NCI-H748 (cell line): ENCODE results near the gene SLC6A19.

Experiments
- DNase-seq: peaks from one replicate; lab custom pipeline; 2025; ENCODE audit not compliant: unreplicated experiment; lab: John Stamatoyannopoulos, UW

SLC6A19 gene

DNA sequence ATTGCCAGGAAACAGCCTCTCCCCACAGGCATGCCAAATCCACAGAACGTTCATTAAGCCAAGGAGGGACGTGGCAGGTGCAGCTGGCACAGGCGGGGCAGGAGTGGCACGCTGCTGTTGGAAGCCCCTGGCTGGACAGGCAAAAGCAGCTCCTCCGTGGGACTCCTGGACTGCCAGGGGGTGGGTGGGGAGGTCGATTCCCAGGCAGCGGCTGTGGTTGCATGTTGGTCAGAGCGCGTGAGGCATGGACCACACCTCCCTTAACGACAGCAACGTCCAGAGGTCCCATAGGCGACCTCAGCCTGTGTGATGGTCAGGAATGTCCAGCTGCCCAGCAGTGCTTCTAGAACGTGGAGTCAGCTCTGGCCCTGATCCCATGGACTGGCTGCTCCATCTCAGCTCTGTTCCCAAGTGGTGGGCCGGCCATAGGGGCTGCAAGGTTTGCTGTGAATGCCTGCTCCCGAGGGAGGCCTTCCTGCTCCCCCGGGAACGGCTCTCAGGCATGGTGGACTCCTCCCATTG lies 6.9 kb downstream of the SLC6A19 start:
- no peak for DNase-seq

GRCh38 chr5:1208743-1209488 lies 7.5 kb downstream of the SLC6A19 start:
- peak; percentile 57 for DNase-seq

DNA sequence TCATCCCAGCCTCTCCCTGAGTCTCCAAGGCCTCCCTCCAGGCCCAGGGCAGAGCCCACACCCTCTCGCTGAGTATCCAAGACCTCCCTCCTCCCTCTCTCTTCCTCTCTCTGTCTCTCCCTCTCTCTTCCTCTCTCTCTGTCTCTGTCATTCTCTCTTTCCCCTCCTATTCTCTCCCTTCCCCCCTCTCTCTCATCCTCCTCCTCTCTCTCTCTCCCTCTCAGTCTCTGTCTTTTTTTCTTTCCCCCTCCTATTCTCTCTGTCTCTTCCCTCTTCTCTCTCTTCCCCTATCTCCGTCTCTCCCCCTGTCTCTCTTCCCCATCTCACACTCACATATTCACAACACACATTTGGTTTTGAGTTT lies 8.1 kb downstream of the SLC6A19 start:
- no peak for DNase-seq

DNA sequence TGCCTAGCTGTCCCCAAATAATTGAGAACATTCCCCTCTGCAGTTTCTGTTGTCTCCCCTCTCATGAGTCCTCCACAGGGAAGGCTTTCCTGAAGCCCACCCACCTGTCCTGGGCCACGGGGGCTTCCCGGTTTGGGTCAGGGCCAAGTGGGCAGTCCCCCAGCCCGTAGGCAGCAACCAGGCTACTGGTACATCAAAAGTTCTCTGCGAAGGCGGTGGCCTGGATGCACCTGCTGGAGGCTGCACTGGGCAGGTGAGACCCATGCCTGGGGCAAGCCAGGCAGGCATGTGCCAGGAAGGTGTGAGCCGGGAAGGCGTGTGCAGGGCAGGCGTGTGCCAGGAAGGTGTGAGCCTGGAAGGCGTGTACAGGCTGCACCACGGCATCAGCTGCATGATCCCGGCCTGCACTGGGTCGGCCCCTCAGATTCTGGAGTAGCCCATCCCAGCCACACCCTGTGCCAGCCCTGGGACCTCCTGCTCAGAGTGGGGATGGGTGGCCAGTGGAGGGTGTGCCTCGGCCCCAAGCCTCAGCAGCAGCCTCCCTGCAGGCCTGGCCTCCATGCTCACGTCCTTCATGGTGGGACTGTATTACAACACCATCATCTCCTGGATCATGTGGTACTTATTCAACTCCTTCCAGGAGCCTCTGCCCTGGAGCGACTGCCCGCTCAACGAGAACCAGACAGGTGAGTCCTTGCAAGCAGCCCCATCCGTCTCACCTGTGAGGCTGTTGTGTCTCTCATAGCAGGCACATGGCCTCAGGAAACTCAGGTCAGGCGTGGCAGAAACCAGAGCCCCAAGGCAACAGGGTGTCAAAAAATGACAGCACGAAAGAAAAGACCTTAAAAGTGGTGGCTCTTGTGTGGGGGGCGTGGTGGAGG lies 8.7 kb downstream of the SLC6A19 start:
- no peak for DNase-seq

DNA sequence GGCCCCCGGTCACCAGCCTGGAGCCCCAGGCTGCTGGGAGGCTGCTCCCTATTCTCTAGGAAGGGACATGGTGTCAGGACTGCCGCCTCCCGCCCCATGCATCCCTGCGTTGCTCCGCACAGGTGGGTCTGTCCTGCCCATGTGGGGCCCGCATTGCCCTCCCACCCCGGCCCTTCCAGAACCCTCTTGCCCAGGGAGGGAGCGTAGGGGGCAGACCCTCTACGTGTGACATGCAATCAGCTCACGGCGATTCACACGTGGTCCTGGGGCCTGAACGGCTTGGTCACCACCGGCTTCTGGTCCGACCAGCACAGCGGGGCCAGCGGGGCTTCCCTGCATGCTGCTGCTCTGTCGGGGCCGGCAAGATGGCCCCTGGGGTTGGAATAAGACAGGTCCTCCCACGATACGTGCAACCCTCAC lies 9.4 kb downstream of the SLC6A19 start:
- DNase-seq = no peak

DNA sequence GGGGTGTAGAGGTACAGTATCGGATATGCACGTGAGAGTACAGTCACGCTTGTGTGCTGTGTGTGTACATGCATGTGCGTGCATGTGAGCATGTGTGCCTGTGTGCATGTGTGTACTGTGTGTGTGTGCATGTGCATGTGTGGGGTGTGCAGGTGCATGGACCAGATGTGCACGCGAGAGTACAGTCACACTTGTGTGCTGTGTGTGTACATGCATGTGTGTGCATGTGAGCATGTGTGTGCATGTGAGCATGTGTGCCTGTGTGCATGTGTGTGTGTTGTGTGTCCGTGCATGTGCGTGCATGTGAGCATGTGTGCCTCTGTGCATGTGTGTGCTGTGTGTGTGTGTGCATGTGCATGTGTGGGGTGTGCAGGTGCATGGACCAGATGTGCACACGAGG lies 10.3 kb downstream of the SLC6A19 start:
- DNase-seq = no peak

DNA sequence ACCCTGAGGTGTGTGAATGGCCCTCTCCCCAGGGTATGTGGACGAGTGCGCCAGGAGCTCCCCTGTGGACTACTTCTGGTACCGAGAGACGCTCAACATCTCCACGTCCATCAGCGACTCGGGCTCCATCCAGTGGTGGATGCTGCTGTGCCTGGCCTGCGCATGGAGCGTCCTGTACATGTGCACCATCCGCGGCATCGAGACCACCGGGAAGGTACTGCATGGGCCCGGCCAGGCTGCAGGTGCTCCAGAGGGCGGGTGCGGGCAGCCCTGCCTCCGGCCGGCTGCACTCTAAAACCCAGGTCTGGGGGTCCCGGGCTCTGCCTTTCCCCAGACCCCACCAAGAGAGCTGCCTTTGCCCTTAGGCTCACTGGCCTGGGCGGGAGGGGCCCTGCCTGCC lies 10.9 kb downstream of the SLC6A19 start:
- no peak for DNase-seq

DNA sequence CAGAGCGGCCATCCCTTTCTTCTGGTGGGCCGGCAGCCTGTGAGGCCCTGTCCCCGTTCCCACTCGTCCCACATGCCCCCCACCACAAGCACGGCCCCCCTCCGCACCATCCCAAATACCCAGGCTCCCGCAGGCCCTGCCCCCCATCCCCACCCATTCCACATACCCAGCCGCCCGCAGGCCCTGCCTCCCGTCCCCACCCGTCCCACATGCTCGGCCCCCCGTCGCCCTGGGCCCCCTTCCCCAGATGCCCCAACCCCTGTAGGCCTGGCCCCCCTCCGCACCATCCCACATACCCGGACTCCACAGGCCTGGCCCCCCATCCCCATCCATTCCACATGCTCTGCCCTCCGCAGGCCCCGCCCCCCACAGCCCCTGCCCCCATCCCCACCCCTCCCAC lies 11.5 kb downstream of the SLC6A19 start:
- DNase-seq = no peak

DNA sequence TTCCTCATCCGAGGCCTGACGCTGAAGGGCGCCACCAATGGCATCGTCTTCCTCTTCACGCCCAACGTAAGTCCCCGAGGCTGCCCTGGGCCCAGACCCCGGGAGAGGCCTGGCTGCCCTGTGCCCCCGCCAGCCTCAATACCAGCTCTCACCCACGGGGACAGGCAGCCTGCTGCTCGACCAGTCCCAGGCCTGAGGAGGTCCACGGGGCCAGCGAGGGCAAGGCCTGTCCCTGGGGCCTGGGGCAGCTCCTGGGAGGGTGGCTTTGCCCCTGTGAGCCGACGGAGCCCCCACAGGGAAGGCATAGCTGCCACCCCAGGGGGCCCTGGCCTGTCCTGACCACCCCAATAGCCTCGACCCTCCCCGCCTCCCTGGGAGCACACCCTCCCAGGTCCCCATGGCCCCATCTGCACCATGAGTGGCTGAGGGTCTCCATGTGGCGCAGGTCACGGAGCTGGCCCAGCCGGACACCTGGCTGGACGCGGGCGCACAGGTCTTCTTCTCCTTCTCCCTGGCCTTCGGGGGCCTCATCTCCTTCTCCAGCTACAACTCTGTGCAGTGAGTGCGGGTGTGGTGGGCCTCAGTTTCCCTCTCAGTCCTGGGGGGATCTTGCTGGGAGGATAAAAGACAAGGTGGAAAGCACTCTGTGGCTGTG lies 12.2 kb downstream of the SLC6A19 start:
- no peak for DNase-seq

- no peak for DNase-seq
Measured at GRCh38 chr5:1214163-1214935, 13.0 kb downstream of the SLC6A19 start.

- peak; percentile 44 for DNase-seq
Measured at GRCh38 chr5:1214936-1215220, 13.5 kb downstream of the SLC6A19 start.

- DNase-seq = no peak
Measured at GRCh38 chr5:1215320-1216096, 14.1 kb downstream of the SLC6A19 start.

DNA sequence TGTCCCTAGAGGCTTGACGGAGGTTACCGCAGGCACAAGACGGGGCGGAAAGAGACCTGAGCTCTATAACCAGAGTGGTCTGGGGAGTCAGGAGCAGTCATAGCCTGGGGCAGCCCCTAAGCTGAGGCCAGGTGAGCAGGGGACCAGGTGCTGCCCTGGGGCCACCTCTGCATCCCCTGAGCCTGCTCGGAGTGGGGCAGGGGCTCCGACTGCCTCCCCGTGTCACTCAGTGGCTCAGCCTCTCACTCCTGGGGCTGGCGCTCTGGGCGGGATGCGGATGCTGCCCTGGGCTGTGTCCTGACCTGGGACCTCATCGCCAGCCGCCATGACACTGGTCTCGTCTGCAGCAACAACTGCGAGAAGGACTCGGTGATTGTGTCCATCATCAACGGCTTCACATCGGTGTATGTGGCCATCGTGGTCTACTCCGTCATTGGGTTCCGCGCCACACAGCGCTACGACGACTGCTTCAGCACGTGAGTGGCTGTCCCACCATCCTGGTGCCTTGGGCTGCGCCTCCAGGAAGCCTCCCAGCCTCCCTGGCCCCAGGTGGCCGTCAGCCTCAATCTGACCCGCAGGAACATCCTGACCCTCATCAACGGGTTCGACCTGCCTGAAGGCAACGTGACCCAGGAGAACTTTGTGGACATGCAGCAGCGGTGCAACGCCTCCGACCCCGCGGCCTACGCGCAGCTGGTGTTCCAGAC lies 15.0 kb downstream of the SLC6A19 start:
- no peak for DNase-seq

DNA sequence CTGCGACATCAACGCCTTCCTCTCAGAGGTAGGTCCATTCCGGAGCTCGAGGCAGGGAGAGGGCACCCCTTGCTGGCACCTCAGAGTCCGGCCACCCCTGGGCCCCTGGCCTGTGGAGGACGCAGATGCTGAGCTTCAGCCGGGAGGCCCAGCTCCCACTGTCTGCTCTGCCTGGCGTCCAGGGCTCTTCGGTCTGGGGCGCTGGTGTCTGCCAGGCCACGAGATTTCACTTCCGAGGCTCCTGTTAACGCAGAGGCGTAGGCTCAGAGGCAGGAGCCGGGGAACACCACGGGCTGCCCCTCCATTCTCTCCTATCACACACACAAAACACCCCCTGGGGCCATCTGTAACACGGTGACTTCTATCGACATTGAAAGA lies 15.5 kb downstream of the SLC6A19 start:
- DNase-seq = no peak

- peak; percentile 76 for DNase-seq
Measured at GRCh38 chr5:1217596-1218206, 16.3 kb downstream of the SLC6A19 start.

DNA sequence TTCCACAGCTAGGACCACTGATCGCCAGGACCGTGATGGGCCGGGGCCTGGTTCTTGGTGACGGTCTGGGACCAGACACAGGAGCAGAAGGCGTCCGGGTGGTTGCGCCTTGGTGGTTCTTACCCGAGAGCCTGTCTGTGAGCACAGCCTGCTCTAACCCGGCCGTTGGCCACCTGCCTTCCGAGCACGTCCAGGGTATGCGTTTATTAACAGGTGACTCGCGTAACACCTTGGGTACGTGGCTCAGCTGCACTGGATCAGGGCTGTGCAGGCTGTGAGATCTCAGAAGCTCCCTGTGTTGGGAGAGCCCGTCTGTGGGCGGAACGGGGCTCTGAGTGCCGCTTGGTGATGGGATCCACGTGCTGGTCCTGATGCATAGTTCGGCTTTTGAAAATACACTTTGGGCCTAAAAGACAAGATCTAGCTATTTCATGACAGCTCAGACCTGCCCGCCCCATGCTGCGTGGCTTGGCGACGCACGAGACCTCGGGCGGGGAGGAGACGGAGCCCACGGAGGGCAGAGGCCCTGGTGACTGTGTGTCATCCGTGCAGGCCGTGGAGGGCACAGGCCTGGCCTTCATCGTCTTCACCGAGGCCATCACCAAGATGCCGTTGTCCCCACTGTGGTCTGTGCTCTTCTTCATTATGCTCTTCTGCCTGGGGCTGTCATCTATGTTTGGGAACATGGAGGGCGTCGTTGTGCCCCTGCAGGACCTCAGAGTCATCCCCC lies 17.1 kb downstream of the SLC6A19 start:
- no peak for DNase-seq

DNA sequence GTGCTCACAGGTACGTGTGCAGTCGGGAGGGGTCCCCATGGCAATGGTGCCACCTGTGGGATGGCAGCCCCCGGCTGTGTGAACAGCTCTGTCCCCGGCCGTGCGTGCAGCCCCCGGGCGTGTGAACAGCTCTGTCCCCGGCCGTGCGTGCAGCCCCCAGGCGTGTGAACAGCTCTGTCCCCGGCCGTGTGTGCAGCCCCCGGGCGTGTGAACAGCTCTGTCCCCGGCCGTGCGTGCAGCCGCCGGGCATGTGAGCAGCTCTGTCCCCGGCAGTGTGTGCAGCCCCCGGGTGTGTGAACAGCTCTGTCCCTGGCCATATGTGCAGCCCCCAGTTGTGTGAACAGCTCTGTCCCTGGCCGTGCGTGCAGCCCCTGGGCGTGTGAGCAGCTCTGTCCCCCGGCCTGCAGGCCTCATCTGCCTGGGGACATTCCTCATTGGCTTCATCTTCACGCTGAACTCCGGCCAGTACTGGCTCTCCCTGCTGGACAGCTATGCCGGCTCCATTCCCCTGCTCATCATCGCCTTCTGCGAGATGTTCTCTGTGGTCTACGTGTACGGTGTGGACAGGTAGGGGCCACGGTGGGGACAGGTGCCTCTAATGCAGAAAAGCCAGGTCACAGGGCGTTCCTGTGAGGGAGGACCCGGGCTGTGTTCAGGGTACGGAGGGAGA lies 17.8 kb downstream of the SLC6A19 start:
- DNase-seq = no peak

DNA sequence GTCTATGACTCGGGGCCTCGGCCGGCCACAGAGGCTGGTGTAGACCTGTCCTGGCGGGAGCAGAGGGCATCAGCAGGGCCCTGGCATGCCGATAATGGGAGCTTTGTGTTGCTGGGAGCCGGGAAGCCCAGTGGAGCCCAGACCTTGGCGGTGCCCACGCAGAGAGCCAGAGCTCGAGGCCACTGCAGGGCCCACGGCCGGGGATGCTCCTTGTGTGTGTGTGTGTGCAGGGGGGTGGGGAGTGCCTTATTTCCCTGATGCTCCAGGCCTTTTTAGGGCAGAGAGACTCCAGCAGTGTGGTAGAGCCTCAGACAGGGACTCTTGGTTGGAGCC lies 18.3 kb downstream of the SLC6A19 start:
- DNase-seq = no peak
